IPS-15b (cell line): ENCODE measurements around the gene NT5C1A.
A peak's percentile ranks its signal among the peaks of the same experiment; 100 is the strongest.

Source experiments
- H3K27me3 ChIP-seq: one replicate; pipeline ENCODE4 v1.6.1; 2013; ENCODE audit warnings: low read length; ENCODE audit not compliant: control insufficient read depth, insufficient read depth
- H3K36me3 ChIP-seq: one replicate; pipeline ENCODE4 v1.6.1; 2013; ENCODE audit warnings: low read length; ENCODE audit not compliant: control insufficient read depth, insufficient read depth
- H3K4me1 ChIP-seq: one replicate; pipeline ENCODE4 v1.6.1; 2013; ENCODE audit warnings: mild to moderate bottlenecking, low read length; ENCODE audit not compliant: control insufficient read depth, insufficient read depth
- H3K4me3 ChIP-seq: one replicate; pipeline ENCODE4 v1.5.1; 2013; ENCODE audit warnings: low read depth, low read length
- H3K9ac ChIP-seq: one replicate; pipeline ENCODE4 v1.6.1; 2013; ENCODE audit warnings: low read depth, mild to moderate bottlenecking, low read length
- H3K9me3 ChIP-seq: one replicate; pipeline ENCODE4 v1.6.1; 2013; ENCODE audit warnings: mild to moderate bottlenecking, low read length; ENCODE audit not compliant: control insufficient read depth, insufficient read depth

The NT5C1A gene

GRCh38 chr1:39671793-39672550 is at the start of gene NT5C1A:
Gene NT5C1A (minus strand): TSS chr1:39672107. CDS start chr1:39672038, 69 bp downstream.
- peaks cover 98% of the 10 kb centered on the region for H3K27me3 ChIP-seq
- peaks cover 2% of the 10 kb centered on the region for H3K4me1 ChIP-seq
- H3K9ac ChIP-seq = no peak within 1 kb of the TSS
- H3K36me3 ChIP-seq = no peaks in the 10 kb centered on the region
- peak within 1 kb of the TSS; percentile 42 for H3K4me3 ChIP-seq
- H3K9me3 ChIP-seq = no peaks in the 10 kb centered on the region

- no peaks in the 10 kb centered on the region for H3K9me3 ChIP-seq
- peaks cover 89% of the 10 kb centered on the region for H3K27me3 ChIP-seq
- H3K4me1 ChIP-seq = no peaks in the 10 kb centered on the region
- H3K36me3 ChIP-seq = no peaks in the 10 kb centered on the region
- H3K4me3 ChIP-seq = no peak overlapping the region
- H3K9ac ChIP-seq = no peak overlapping the region
These were observed 49.8 kb upstream of the NT5C1A start for GRCh38 chr1:39721664-39722063.

DNA sequence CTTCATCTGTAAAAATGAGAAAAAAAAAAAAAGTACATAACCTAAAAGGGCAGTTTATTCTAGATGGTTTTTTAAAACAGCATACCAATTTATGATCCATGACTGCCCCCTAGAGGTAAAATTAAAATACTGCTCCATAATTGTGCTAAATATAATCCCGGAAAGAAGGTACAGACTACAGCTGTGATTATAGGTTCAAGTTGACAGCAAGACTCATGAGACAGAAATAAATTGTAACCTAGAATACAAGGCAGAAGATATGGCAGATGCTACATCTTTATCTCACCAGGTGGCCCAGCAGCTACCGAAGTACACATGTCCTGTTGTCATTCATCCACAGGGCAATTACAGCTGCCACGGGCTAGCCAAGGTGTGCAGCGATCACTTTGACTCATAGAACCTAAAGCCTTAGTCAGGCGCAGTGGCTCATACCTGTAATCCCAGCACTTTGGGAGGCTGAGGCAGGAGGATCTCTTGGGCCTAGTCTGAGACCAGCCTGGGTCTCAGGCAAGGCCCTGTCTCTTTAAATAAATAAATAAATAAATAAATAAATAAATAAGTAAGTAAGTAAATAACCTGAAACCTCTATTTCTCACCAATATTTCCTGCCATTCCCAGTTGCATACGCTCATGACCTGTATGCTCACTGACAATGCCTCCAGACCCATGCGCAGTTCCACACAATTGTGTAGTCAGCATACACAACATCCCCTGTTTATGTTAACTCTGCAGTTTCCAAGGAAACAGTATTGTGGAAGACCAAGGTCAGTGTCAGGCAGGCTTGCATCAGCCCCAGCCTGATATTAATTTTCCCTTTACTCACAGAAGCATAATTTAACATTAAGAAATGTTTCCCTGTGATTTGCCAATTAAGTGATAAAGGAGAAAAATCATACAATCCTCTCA is 48.4 kb upstream of the NT5C1A start:
- no peak overlapping the region for H3K4me3 ChIP-seq
- H3K36me3 ChIP-seq = no peaks in the 10 kb centered on the region
- no peak overlapping the region for H3K9ac ChIP-seq
- no peaks in the 10 kb centered on the region for H3K4me1 ChIP-seq
- H3K27me3 ChIP-seq = peaks cover 88% of the 10 kb centered on the region
- no peaks in the 10 kb centered on the region for H3K9me3 ChIP-seq

DNA sequence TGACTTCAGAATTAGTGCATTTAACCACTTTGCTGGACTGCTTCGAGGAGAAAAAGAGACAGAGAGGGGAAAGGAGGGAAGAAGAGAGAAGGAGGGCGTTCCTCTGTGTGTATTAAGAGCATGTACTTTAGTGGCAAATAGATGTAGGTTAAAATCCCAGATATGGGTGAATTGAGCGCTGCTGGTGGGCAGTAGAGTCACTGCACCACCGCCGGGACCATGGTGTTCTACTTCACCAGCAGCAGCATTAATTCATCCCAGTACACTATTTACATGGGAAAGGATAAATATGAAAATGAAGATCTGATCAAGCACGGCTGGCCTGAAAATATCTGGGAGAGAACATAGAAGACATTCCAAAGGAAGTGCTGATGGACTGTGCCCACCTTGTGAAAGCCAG is 45.9 kb upstream of the NT5C1A start:
- no peaks in the 10 kb centered on the region for H3K36me3 ChIP-seq
- peaks cover 95% of the 10 kb centered on the region for H3K27me3 ChIP-seq
- H3K9me3 ChIP-seq = no peaks in the 10 kb centered on the region
- H3K4me3 ChIP-seq = peak overlapping the region; percentile 13
- H3K9ac ChIP-seq = no peak overlapping the region
- H3K4me1 ChIP-seq = no peaks in the 10 kb centered on the region

GRCh38 chr1:39713557-39713956 is 41.6 kb upstream of the NT5C1A start:
- Histone ChIP-seq H3K4me1 (peaks cover 2% of the 10 kb centered on the region), H3K36me3 (no peaks in the 10 kb centered on the region), H3K4me3 (no peak overlapping the region), H3K9ac (no peak overlapping the region), H3K27me3 (peaks cover 98% of the 10 kb centered on the region), H3K9me3 (no peaks in the 10 kb centered on the region)

DNA sequence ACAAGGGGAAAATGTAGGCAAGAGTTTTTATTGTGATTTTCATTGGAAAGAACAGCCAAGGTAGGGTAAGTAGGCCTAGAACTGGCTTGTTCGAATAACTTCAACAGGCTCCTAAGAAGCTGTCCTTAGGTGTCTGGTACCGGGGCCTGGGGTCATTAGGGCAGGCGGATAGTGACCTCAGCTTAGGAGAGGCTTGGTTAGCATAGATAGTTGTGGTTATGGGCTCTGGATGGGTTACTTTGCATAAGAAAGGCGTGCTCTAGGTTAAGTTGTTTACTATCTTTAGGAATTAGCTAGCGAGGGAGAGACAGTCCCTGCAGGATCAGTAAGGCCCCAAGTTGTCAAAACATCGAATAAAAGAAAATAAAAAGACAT is 40.0 kb upstream of the NT5C1A start:
- no peak overlapping the region for H3K9ac ChIP-seq
- H3K36me3 ChIP-seq = no peaks in the 10 kb centered on the region
- H3K4me1 ChIP-seq = peaks cover 2% of the 10 kb centered on the region
- H3K4me3 ChIP-seq = no peak overlapping the region
- peaks cover 98% of the 10 kb centered on the region for H3K27me3 ChIP-seq
- H3K9me3 ChIP-seq = no peaks in the 10 kb centered on the region

- no peaks in the 10 kb centered on the region for H3K9me3 ChIP-seq
- no peak overlapping the region for H3K4me3 ChIP-seq
- no peak overlapping the region for H3K9ac ChIP-seq
- H3K36me3 ChIP-seq = no peaks in the 10 kb centered on the region
- H3K4me1 ChIP-seq = peaks cover 2% of the 10 kb centered on the region
- peaks cover 98% of the 10 kb centered on the region for H3K27me3 ChIP-seq
These were observed 39.4 kb upstream of the NT5C1A start for GRCh38 chr1:39711104-39711965.

GRCh38 chr1:39707506-39707905 is 35.6 kb upstream of the NT5C1A start:
- peaks cover 98% of the 10 kb centered on the region for H3K27me3 ChIP-seq

DNA sequence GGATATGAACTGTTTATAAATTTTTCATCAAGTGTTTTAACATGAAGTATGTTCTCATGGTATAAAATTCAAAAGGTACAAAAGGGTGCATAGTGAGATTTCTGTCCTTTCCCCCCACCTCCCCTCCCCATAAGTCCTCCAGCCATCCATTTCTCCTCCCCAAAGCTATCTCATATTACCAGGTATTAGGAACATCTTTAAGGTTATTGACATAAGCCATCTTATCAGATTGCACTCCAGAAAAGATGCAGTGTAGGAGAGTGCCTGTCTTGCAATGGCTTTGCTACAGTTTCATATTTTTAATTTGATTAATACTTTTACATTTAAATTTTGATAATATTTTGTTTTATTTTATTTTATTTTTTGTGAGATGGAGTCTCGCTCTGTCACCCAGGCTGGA is 32.9 kb upstream of the NT5C1A start:
- H3K9me3 ChIP-seq = no peaks in the 10 kb centered on the region
- H3K9ac ChIP-seq = no peak overlapping the region
- no peak overlapping the region for H3K4me3 ChIP-seq
- H3K36me3 ChIP-seq = no peaks in the 10 kb centered on the region
- no peaks in the 10 kb centered on the region for H3K4me1 ChIP-seq
- peaks cover 96% of the 10 kb centered on the region for H3K27me3 ChIP-seq

More at GRCh38 chr1:39707506-39707905, 35.6 kb upstream of the NT5C1A start:
- no peaks in the 10 kb centered on the region for H3K9me3 ChIP-seq
- no peak overlapping the region for H3K9ac ChIP-seq
- peaks cover 2% of the 10 kb centered on the region for H3K4me1 ChIP-seq
- H3K4me3 ChIP-seq = no peak overlapping the region
- no peaks in the 10 kb centered on the region for H3K36me3 ChIP-seq

DNA sequence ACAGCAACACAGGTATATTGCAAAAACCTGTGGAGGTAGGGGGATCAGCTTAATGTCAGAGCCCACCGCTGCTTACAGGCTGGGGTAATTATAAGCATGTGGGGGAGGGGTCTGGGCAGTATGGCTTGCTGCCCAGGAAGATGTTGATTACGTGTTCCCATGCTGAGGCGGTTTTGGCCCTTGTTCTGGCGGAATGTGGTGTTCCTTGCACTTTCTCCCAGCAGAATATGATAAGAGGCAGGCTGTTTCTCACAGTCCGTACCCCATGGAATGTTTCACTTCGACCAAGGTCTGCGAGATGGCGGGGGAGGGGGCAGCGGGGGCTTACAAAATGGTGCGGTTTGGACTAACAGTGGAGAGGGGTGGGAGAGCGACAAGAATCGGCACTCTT is 29.1 kb upstream of the NT5C1A start:
- H3K27me3 ChIP-seq = peaks cover 95% of the 10 kb centered on the region
- peak overlapping the region; percentile 38 for H3K4me3 ChIP-seq
- no peaks in the 10 kb centered on the region for H3K9me3 ChIP-seq
- no peak overlapping the region for H3K9ac ChIP-seq
- no peaks in the 10 kb centered on the region for H3K4me1 ChIP-seq
- no peaks in the 10 kb centered on the region for H3K36me3 ChIP-seq

DNA sequence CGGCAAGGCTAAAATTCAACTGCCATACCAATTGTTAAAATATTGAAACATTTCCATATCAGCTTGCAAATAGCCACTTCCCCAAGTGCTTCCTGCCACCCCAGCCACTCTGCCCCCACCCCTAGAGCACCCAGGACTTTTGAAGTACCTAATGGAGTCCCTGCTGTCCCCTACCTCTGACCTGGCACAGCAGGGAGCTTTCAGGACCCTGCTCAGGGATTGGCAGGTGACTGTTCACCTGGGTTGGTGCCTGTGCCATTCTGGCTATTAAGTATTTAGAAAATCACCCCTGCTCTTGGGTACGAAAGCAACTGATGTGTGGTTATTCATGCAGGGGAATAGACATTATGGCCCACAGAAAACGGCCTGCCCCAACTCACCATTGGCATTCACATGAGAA is 28.4 kb upstream of the NT5C1A start:
- H3K27me3 ChIP-seq = peaks cover 93% of the 10 kb centered on the region
- H3K36me3 ChIP-seq = no peaks in the 10 kb centered on the region
- H3K9ac ChIP-seq = no peak overlapping the region
- no peaks in the 10 kb centered on the region for H3K9me3 ChIP-seq
- no peaks in the 10 kb centered on the region for H3K4me1 ChIP-seq
- H3K4me3 ChIP-seq = no peak overlapping the region
